ENCODE data around the gene TMEM192. TPM values are rescaled to one million over a fixed set of nuclear protein-coding genes. Genes with fewer than 3 reads are reported as not detected.
"Not testable (repeated sequence)": the region's sequence is repeated elsewhere in the genome, so short reads cannot be mapped to it uniquely, and the experiment has no call there.

TMEM192 gene
- total RNA-seq, 1 experiment from 2014 or later, result 14.9 TPM

DNA sequence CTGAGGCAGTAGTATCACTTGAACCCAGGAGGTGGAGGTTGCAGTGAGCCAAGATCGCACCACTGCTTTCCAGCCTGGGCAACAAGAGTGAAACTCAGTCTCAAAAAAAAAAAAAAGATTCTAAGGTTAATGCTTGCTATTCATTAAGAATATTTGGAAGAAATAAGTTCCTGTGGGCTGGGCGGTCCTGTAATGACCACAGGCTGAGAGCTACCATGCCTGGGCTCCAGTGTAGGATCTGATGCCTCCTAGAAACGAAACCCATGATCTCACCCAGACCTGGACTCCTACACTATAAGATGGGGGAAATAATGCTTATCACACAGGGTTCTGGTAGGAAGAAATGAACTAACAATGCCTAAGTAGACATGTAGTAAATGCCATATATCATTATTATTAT, 17.8 kb downstream of the TMEM192 start:
- DNase-seq (ENCODE audit: low read depth), result no peak

- not testable (repeated sequence) for DNase-seq (ENCODE audit: low read depth)
These were observed 20.5 kb downstream of the TMEM192 start for GRCh38 chr4:165092187-165092586.

DNA sequence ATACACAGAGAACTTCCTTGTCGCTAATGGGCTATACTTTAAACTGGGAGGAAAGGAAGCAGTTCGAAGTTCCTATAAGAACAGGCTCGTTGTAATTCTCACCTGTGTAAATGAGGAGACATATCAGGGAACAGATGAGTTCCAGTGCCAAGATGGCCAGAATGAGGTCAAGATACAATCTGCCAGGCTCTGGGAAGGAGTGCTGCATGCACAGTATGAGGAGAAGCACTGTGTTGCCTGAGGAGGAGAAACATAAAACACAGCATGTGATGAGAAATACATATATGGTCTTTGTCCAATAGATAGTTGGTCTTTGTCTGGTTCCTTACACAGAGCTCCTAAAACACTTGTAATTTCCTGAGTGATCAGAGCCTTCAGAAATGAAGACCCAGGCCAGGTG, 24.3 kb downstream of the TMEM192 start:
- DNase-seq (ENCODE audit: low read depth), result no peak

GRCh38 chr4:165085946-165086345, 26.7 kb downstream of the TMEM192 start:
- DNase-seq (ENCODE audit: low read depth), result no peak

DNA sequence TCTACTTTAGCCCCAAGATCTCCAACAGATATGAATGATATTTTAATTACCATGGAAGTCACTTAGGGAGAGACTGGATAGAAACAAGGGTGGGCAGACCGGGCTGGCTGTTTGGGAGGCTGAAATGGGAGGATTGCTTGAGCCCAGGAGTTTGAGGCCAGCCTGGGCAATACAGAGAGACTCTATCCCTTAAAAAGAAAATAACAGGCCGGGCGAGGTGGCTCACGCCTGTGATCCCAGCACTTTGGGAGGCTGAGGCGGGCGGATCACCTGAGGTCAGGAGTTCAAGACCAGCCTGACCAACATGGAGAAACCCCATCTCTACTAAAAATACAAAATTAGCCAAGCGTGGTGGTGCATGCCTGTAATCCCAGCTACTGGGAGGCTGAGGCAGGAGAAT, 27.9 kb downstream of the TMEM192 start:
- not testable (repeated sequence) for DNase-seq (ENCODE audit: low read depth)

- no peak for DNase-seq (ENCODE audit: low read depth)
These were observed 33.2 kb downstream of the TMEM192 start for GRCh38 chr4:165079476-165079875.

DNA sequence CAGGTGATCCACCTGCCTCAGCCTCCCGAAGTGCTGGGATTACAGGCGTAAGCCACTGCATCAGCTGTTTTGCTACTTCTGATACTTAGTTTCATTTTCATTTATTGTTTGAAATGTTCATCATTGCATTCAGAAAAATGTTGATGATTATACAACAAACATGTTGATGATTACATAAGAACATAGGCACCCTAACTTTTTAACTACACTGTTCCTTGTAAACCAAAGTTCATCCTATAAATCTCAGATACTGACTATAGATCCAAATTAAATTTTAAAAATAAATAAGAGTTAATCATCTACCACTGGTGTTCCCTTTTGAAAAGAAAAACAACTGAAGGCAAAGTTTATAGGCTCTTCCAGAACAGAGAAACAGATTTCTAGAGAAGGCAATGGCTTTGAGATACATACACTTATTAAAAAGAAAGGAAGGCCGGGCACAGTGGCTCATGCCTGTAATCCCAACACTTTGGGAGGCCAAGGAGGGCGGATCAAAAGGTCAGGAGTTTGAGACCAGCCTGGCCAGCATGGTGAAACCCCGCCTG, 35.6 kb downstream of the TMEM192 start:
- DNase-seq (ENCODE audit: low read depth), result no peak

- DNase-seq (ENCODE audit: low read depth), result not testable (repeated sequence)
These were observed 39.3 kb downstream of the TMEM192 start for GRCh38 chr4:165073346-165073745.

- DNase-seq (ENCODE audit: low read depth), result no peak
These were observed 42.1 kb downstream of the TMEM192 start for GRCh38 chr4:165070560-165070959.

- peak; percentile 18 for DNase-seq (ENCODE audit: low read depth)
These were observed 51.7 kb downstream of the TMEM192 start for GRCh38 chr4:165060938-165061337.

DNA sequence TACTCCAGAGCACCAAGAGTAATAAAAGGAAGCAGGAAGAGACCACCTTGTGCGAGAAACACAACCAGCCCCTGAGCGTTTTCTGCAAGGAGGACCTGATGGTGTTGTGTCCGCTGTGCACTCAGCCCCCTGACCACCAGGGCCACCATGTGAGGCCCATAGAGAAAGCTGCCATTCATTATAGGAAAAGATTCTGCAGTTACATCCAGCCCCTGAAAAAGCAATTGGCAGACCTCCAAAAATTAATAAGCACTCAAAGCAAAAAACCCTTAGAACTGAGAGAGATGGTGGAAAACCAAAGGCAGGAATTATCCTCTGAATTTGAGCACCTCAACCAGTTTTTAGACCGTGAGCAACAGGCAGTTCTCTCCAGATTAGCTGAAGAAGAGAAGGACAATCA, 53.3 kb downstream of the TMEM192 start:
- peak; percentile 12 for DNase-seq (ENCODE audit: low read depth)

DNA sequence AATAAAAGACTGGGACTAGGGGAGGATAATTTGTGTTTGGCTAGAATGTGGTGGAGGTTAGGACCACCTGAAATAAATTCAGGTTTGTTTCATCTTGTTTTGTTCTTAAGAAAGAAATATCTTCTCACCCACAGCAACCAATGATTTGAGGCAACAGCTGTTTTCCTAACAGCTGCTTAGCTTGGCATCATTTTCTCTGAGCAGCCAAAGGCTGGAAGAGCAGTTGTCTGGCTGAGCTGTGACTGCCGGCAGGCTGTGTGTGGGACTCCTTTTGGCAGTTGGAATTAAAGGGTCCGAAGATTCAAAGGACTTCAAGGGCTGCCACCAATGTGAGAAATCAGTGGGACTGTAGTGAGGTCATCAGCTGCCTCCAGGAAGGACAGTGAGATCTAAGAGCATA, 54.0 kb downstream of the TMEM192 start:
- DNase-seq (ENCODE audit: low read depth), result peak; percentile 91

DNA sequence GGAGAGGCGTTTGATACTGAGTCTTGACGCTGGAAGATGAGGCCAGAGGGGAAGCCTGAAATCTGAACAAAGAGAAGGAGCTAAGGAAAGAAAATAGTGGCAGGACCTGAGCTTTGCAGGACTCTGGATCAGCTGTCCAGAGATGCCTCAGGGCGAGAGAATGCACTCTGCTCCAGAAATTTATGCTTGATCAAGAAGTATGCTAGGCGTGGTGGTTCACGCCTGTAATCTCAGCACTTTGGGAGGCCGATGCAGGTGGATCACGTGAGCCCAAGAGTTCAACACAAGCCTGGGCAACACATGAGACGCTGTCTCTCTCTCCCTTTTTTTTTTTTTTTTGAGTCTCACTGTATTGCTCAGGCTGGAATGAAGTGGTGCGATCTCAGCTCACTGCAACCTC, 57.1 kb downstream of the TMEM192 start:
- no peak for DNase-seq (ENCODE audit: low read depth)

DNA sequence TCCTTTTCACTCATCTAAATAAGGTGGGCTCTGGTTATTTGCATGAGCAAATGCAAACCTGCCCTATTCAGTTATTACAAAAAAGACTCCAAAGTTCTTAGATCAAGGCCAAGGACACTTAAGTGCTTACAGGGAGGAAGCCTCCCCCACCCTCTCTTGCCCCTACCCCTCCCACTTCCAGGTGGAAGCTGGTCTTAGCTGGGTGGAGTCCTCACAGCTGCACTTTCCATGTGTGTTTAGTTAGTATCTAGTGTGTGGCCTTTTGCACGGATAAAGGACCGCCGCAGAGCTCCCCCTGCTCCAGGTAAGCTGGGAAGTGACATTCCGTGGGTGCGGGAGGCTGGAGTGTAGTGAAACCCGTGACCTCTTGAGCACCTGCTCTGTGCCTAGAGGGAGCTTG, 59.0 kb downstream of the TMEM192 start, which contains the start of gene TRIM75:
Gene TRIM75 (plus strand): TSS at position 222 of the 400 bp plus-strand sequence. CDS start 5,282 bp downstream, outside the sequence.
- no peak for DNase-seq (ENCODE audit: low read depth)

GRCh38 chr4:165052627-165053026, 60.0 kb downstream of the TMEM192 start:
- no peak for DNase-seq (ENCODE audit: low read depth)

GRCh38 chr4:165048170-165048569, 64.5 kb downstream of the TMEM192 start:
- no peak for DNase-seq (ENCODE audit: low read depth)

- DNase-seq (ENCODE audit: low read depth), result no peak
These were observed 81.0 kb downstream of the TMEM192 start, which contains the start of gene TRIM60 for GRCh38 chr4:165031436-165032211. Gene TRIM60 (plus strand): TSS chr4:165031999. CDS start chr4:165040073, 8,074 bp downstream.

- DNase-seq (ENCODE audit: low read depth), result peak; percentile 29
These were observed 84.8 kb downstream of the TMEM192 start for GRCh38 chr4:165027762-165028402.

DNA sequence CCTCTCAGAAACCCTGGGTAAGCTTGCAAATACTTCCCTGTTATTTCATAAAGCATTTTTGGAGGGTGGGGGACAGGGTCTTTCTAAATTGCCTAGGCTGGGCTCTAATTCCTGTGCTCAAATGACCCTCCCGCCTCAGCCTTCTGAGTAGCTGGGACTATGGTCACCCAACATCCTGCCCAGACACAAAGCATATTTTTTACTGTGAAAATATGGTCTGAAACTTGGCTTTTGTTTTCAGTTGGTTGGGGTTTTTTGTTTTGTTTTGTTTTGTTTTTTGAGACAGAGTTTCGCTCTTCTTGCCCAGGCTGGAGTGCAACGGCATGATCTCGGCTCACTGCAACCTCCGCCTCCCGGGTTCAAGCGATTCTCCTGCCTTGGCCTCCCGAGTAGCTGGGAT, 86.9 kb downstream of the TMEM192 start:
- DNase-seq (ENCODE audit: low read depth), result not testable (repeated sequence)

All from LHCN-M2 (cell line).